HG03175 (cell line): ENCODE measurements around the gene RUVBL1.

Source experiments
- ATAC-seq: cut with Tn5 transposase; IDR thresholded peaks from one replicate; pipeline ENCODE4 v1.9.1; 2021; ENCODE audit warnings: mild to moderate bottlenecking, moderate library complexity; ENCODE audit not compliant: unreplicated experiment

Gene RUVBL1

GRCh38 chr3:128070898-128071591 is 52.6 kb downstream of the RUVBL1 start:
- ATAC-seq = no peak

- ATAC-seq = no peak
Measured at GRCh38 chr3:128069271-128069670, 54.3 kb downstream of the RUVBL1 start.

- ATAC-seq = no peak
Measured at GRCh38 chr3:128068156-128068620, 55.4 kb downstream of the RUVBL1 start.

- ATAC-seq = no peak
Measured at GRCh38 chr3:128067489-128067888, 56.1 kb downstream of the RUVBL1 start.

- no peak for ATAC-seq
Measured at GRCh38 chr3:128066676-128067075, 56.9 kb downstream of the RUVBL1 start.

GRCh38 chr3:128066114-128066513 is 57.5 kb downstream of the RUVBL1 start:
- ATAC-seq = no peak

- no peak for ATAC-seq
Measured at GRCh38 chr3:128064962-128065361, 58.6 kb downstream of the RUVBL1 start.

GRCh38 chr3:128063865-128064264 is 59.7 kb downstream of the RUVBL1 start:
- ATAC-seq = no peak

GRCh38 chr3:128062033-128062745 is 61.4 kb downstream of the RUVBL1 start:
- no peak for ATAC-seq

GRCh38 chr3:128060473-128061381 is 62.9 kb downstream of the RUVBL1 start:
- ATAC-seq = no peak

GRCh38 chr3:128056258-128056657 is 67.4 kb downstream of the RUVBL1 start:
- no peak for ATAC-seq

GRCh38 chr3:128054367-128054766 is 69.2 kb downstream of the RUVBL1 start:
- no peak for ATAC-seq

- ATAC-seq = no peak
Measured at GRCh38 chr3:128053614-128054013, 70.0 kb downstream of the RUVBL1 start.

- ATAC-seq = no peak
Measured at GRCh38 chr3:128052595-128053351, 70.8 kb downstream of the RUVBL1 start.

GRCh38 chr3:128051837-128052594 is 71.6 kb downstream of the RUVBL1 start, which contains the start of gene SEC61A1:
SEC61A1 (plus strand) TSS chr3:128052437; CDS start chr3:128052553, 116 bp downstream.
- ATAC-seq = peak; percentile 96

GRCh38 chr3:128051459-128051836 is 72.2 kb downstream of the RUVBL1 start:
- ATAC-seq = no peak

GRCh38 chr3:128050597-128050996 is 73.0 kb downstream of the RUVBL1 start:
- no peak for ATAC-seq

- no peak for ATAC-seq
Measured at GRCh38 chr3:128041344-128041743, 82.3 kb downstream of the RUVBL1 start.

- no peak for ATAC-seq
Measured at GRCh38 chr3:128040660-128041059, 83.0 kb downstream of the RUVBL1 start.

GRCh38 chr3:128040041-128040440 is 83.6 kb downstream of the RUVBL1 start:
- ATAC-seq = no peak
